ENCODE results near the gene MMGT1. TPM values are rescaled to one million over a fixed set of nuclear protein-coding genes. Genes with fewer than 3 reads are reported as not detected.

MMGT1 gene
- total RNA-seq, 1 donor from 2014 or later, result 22.0 TPM

- no peaks in the 10 kb centered on the region for H3K36me3 Mint-ChIP-seq (ENCODE audit: low read depth, unreplicated experiment)
- peak overlapping the region; percentile 91 for H3K4me3 Mint-ChIP-seq (ENCODE audit: unreplicated experiment)
- peaks cover 15% of the 10 kb centered on the region for H3K4me1 Mint-ChIP-seq (ENCODE audit: low read depth, unreplicated experiment)
- no peaks in the 10 kb centered on the region for H4K20me1 ChIP-seq (ENCODE audit: insufficient read depth, low read length)
- no peaks in the 10 kb centered on the region for H3K36me3 ChIP-seq (ENCODE audit: insufficient read depth, low read length)
- no peaks in the 10 kb centered on the region for H3K27me3 Mint-ChIP-seq (ENCODE audit: low read depth, unreplicated experiment)
- peak overlapping the region; percentile 94 for H3K4me2 ChIP-seq (ENCODE audit: low read length)
- no peaks in the 10 kb centered on the region for H3K9me3 ChIP-seq (ENCODE audit: insufficient read depth, low read depth, low read length)
- H3K27ac Mint-ChIP-seq (ENCODE audit: unreplicated experiment), result peak overlapping the region; percentile 73
- TF ChIP-seq CTCF (IDR thresholded peaks at IDR 0.05; ENCODE audit: insufficient read depth, low read depth, low read length) (no peak), EZH2 (IDR thresholded peaks at IDR 0.05; ENCODE audit: insufficient read depth, low read length) (no peak)
- peak overlapping the region; percentile 83 for H3K4me3 ChIP-seq (ENCODE audit: insufficient read depth, low read depth, low read length)
- H3K27ac ChIP-seq (ENCODE audit: low read depth, low read length), result peak overlapping the region; percentile 53
- no peaks in the 10 kb centered on the region for H3K9me3 Mint-ChIP-seq (ENCODE audit: unreplicated experiment)
- H3K9ac ChIP-seq (ENCODE audit: low read length), result peak overlapping the region; percentile 86
- no peaks in the 10 kb centered on the region for H3K4me1 ChIP-seq (ENCODE audit: insufficient read depth, low read length)
- FAIRE-seq, result peak; percentile 95
- H3K79me2 ChIP-seq (ENCODE audit: insufficient read depth, low read length), result peaks cover 12% of the 10 kb centered on the region
- no peaks in the 10 kb centered on the region for H3K27me3 ChIP-seq (ENCODE audit: insufficient read depth, low read length)
- peak overlapping the region; percentile 88 for H2AFZ ChIP-seq (ENCODE audit: low read depth, low read length)
- DNase-seq (ENCODE audit: low read depth), result no peak
Measured at GRCh38 chrX:135984791-135985156, 11.0 kb upstream of the MMGT1 start.

- H2AFZ ChIP-seq (ENCODE audit: low read depth, low read length), result peak overlapping the region; percentile 88
- Mint-ChIP-seq H3K27me3 (ENCODE audit: low read depth, unreplicated experiment) (no peaks in the 10 kb centered on the region), H3K27ac (ENCODE audit: unreplicated experiment) (peak overlapping the region; percentile 73), H3K36me3 (ENCODE audit: low read depth, unreplicated experiment) (no peaks in the 10 kb centered on the region), H3K9me3 (ENCODE audit: unreplicated experiment) (no peaks in the 10 kb centered on the region), H3K4me3 (ENCODE audit: unreplicated experiment) (peak overlapping the region; percentile 91), H3K4me1 (ENCODE audit: low read depth, unreplicated experiment) (peaks cover 15% of the 10 kb centered on the region)
- DNase-seq (ENCODE audit: low read depth) (no peak), FAIRE-seq (no peak)
- H3K27ac ChIP-seq (ENCODE audit: low read depth, low read length), result no peak overlapping the region
- H3K27me3 ChIP-seq (ENCODE audit: insufficient read depth, low read length), result no peaks in the 10 kb centered on the region
- TF ChIP-seq CTCF (IDR thresholded peaks at IDR 0.05; ENCODE audit: insufficient read depth, low read depth, low read length) (no peak), EZH2 (IDR thresholded peaks at IDR 0.05; ENCODE audit: insufficient read depth, low read length) (no peak)
- H3K9me3 ChIP-seq (ENCODE audit: insufficient read depth, low read depth, low read length), result no peaks in the 10 kb centered on the region
- H3K4me3 ChIP-seq (ENCODE audit: insufficient read depth, low read depth, low read length), result peak overlapping the region; percentile 83
- H3K36me3 ChIP-seq (ENCODE audit: insufficient read depth, low read length), result no peaks in the 10 kb centered on the region
- peaks cover 12% of the 10 kb centered on the region for H3K79me2 ChIP-seq (ENCODE audit: insufficient read depth, low read length)
- no peaks in the 10 kb centered on the region for H4K20me1 ChIP-seq (ENCODE audit: insufficient read depth, low read length)
- H3K9ac ChIP-seq (ENCODE audit: low read length), result peak overlapping the region; percentile 86
- H3K4me2 ChIP-seq (ENCODE audit: low read length), result peak overlapping the region; percentile 94
- H3K4me1 ChIP-seq (ENCODE audit: insufficient read depth, low read length), result no peaks in the 10 kb centered on the region
Measured at GRCh38 chrX:135984256-135984655, 10.5 kb upstream of the MMGT1 start.

GRCh38 chrX:135982860-135983259, 9.1 kb upstream of the MMGT1 start:
- Histone ChIP-seq H2AFZ (ENCODE audit: low read depth, low read length) (no peak overlapping the region), H3K79me2 (ENCODE audit: insufficient read depth, low read length) (peaks cover 12% of the 10 kb centered on the region), H3K36me3 (ENCODE audit: insufficient read depth, low read length) (no peaks in the 10 kb centered on the region), H3K4me2 (ENCODE audit: low read length) (no peak overlapping the region), H4K20me1 (ENCODE audit: insufficient read depth, low read length) (no peaks in the 10 kb centered on the region), H3K4me3 (ENCODE audit: insufficient read depth, low read depth, low read length) (no peak overlapping the region), H3K9me3 (ENCODE audit: insufficient read depth, low read depth, low read length) (no peaks in the 10 kb centered on the region), H3K27me3 (ENCODE audit: insufficient read depth, low read length) (no peaks in the 10 kb centered on the region), H3K4me1 (ENCODE audit: insufficient read depth, low read length) (no peaks in the 10 kb centered on the region), H3K9ac (ENCODE audit: low read length) (no peak overlapping the region), H3K27ac (ENCODE audit: low read depth, low read length) (no peak overlapping the region)
- peaks cover 15% of the 10 kb centered on the region for H3K4me1 Mint-ChIP-seq (ENCODE audit: low read depth, unreplicated experiment)
- FAIRE-seq (peak; percentile 81), DNase-seq (ENCODE audit: low read depth) (no peak)
- H3K9me3 Mint-ChIP-seq (ENCODE audit: unreplicated experiment), result no peaks in the 10 kb centered on the region
- H3K36me3 Mint-ChIP-seq (ENCODE audit: low read depth, unreplicated experiment), result no peaks in the 10 kb centered on the region
- H3K27me3 Mint-ChIP-seq (ENCODE audit: low read depth, unreplicated experiment), result no peaks in the 10 kb centered on the region
- no peak overlapping the region for H3K4me3 Mint-ChIP-seq (ENCODE audit: unreplicated experiment)
- H3K27ac Mint-ChIP-seq (ENCODE audit: unreplicated experiment), result no peak overlapping the region
- TF ChIP-seq CTCF (IDR thresholded peaks at IDR 0.05; ENCODE audit: insufficient read depth, low read depth, low read length) (no peak), EZH2 (IDR thresholded peaks at IDR 0.05; ENCODE audit: insufficient read depth, low read length) (no peak)

Data from astrocyte (in vitro differentiated cells and primary cell).